Measurements from ENCODE around the gene ZNF189.

ZNF189 gene

GRCh38 chr9:101455656-101456240 lies 57.1 kb downstream of the ZNF189 start:
- DNase-seq, result no peak

GRCh38 chr9:101457003-101457402 lies 58.4 kb downstream of the ZNF189 start:
- DNase-seq, result no peak

- no peak for DNase-seq
Observed at GRCh38 chr9:101458963-101459631, 60.4 kb downstream of the ZNF189 start.
